ENCODE results near the gene CYBB.

CYBB gene

DNA sequence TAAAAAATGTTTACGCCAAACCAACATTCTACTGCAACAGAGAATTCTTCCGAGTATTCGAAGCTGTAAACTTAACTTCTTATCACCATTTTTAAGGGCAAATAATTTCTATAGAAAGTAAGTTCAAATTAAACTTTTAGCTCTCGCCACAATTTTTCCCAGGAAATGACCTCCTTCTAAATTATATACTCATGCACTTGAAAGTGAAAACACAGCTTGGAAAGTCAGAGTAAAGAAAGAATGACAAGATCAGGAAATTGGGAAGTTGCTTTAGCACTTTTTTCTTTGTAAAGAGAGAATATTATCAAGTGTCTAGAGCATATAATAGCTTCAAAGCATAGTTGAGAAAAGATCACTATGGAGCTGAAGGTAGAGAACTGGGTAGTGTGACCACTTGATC lies 1.2 kb downstream of the CYBB start:
- Histone ChIP-seq H3K4me3 (ENCODE audit: low read depth, low read length) (no peak overlapping the region), H3K36me3 (ENCODE audit: control insufficient read depth in 2 of 2, insufficient read depth in 1 of 2, low read length in 2 of 2) (no peaks in the 10 kb centered on the region), H3K4me1 (ENCODE audit: control insufficient read depth, insufficient read depth, low read length) (no peaks in the 10 kb centered on the region), H3K9me3 (ENCODE audit: control insufficient read depth, insufficient read depth, low read depth, low read length) (no peaks in the 10 kb centered on the region), H3K27ac (ENCODE audit: extremely low read depth, low read depth, low read length) (no peak overlapping the region)
- TF ChIP-seq, protein P1, sequence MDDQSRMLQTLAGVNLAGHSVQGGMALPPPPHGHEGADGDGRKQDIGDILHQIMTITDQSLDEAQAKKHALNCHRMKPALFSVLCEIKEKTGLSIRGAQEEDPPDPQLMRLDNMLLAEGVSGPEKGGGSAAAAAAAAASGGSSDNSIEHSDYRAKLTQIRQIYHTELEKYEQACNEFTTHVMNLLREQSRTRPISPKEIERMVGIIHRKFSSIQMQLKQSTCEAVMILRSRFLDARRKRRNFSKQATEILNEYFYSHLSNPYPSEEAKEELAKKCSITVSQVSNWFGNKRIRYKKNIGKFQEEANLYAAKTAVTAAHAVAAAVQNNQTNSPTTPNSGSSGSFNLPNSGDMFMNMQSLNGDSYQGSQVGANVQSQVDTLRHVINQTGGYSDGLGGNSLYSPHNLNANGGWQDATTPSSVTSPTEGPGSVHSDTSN (CRISPR knock-in tag; IDR thresholded peaks at IDR 0.05), result no peak
- TF ChIP-seq ZNF561 (tag by site-specific recombination; IDR thresholded peaks at IDR 0.05; ENCODE audit: borderline replicate concordance), result no peak
- TF ChIP-seq ZNF610 (tag by site-specific recombination; IDR thresholded peaks at IDR 0.05; ENCODE audit: borderline replicate concordance), result no peak
- TF ChIP-seq ZFP3 (tag by site-specific recombination; IDR thresholded peaks at IDR 0.05; ENCODE audit: low read depth), result no peak
- CTCF ChIA-PET, result interaction anchor here (0.6 to 4.3 kb wide), 2 partner anchors 36 to 380 kb away, joined by 3 to 17 read pairs; no protein-coding TSS in a partner anchor
- POLR2A ChIA-PET, result no interaction called here

GRCh38 chrX:37781814-37782213 lies 2.0 kb downstream of the CYBB start:
- TF ChIP-seq KLF17 (tag by site-specific recombination; IDR thresholded peaks at IDR 0.05), result no peak
- no peak for TF ChIP-seq ZNF292 (tag by site-specific recombination; IDR thresholded peaks at IDR 0.05; ENCODE audit: borderline replicate concordance, low read depth)
- TF ChIP-seq HOXA7 (CRISPR knock-in tag; IDR thresholded peaks at IDR 0.05; ENCODE audit: borderline replicate concordance), result no peak
- TF ChIP-seq ZNF521 (tag by site-specific recombination; IDR thresholded peaks at IDR 0.05), result no peak
- TF ChIP-seq ZNF76 (tag by site-specific recombination; IDR thresholded peaks at IDR 0.05; ENCODE audit: borderline replicate concordance, low read depth), result no peak
- TF ChIP-seq ZNF169 (tag by site-specific recombination; IDR thresholded peaks at IDR 0.05), result no peak
- no peak for TF ChIP-seq ZNF621 (tag by site-specific recombination; IDR thresholded peaks at IDR 0.05)
- TF ChIP-seq ZNF473 (tag by site-specific recombination; IDR thresholded peaks at IDR 0.05), result no peak
- no peak for TF ChIP-seq ZNF549 (tag by site-specific recombination; IDR thresholded peaks at IDR 0.05)
- no peak for TF ChIP-seq ZNF394 (tag by site-specific recombination; IDR thresholded peaks at IDR 0.05; ENCODE audit: borderline replicate concordance)
- TF ChIP-seq ZNF692 (tag by site-specific recombination; IDR thresholded peaks at IDR 0.05), result no peak
- no peak for TF ChIP-seq TRIM28 (IDR thresholded peaks at IDR 0.05; ENCODE audit: borderline replicate concordance, low read length)
- TF ChIP-seq ZIC2 (tag by site-specific recombination; IDR thresholded peaks at IDR 0.05), result no peak
- TF ChIP-seq ZNF707 (tag by site-specific recombination; IDR thresholded peaks at IDR 0.05), result no peak
- TF ChIP-seq, protein P1 (CRISPR knock-in tag; IDR thresholded peaks at IDR 0.05), result no peak
- Histone ChIP-seq H3K9me3 (ENCODE audit: control insufficient read depth, insufficient read depth, low read depth, low read length) (no peaks in the 10 kb centered on the region), H3K36me3 (ENCODE audit: control insufficient read depth in 2 of 2, insufficient read depth in 1 of 2, low read length in 2 of 2) (no peaks in the 10 kb centered on the region), H3K27ac (ENCODE audit: extremely low read depth, low read depth, low read length) (no peak overlapping the region), H3K4me3 (ENCODE audit: low read depth, low read length) (no peak overlapping the region), H3K4me1 (ENCODE audit: control insufficient read depth, insufficient read depth, low read length) (no peaks in the 10 kb centered on the region)
- ChIA-PET POLR2A (no interaction called here), CTCF (interaction anchor here (0.6 to 4.3 kb wide), 2 partner anchors 27 to 36 kb away, joined by 3 to 17 read pairs; no protein-coding TSS in a partner anchor)

DNA sequence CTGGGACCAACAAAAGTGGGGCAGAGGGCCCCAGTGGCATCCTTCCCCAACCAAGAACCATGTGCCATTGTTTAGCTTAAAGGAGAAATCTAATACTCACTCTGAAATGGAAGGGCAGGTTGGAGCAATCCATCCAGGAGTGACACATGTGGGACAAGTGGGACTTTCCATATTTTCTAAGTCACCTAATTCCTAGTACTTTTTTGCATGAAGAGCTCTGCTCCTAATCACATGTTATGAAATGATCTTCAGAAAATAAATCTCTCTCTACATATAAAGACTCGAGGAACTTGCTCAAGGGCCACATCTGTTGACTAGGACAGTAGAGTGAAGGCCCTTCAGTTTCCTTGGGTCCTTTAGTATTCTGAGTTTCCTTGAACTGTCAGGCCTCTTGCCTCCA lies 2.5 kb downstream of the CYBB start:
- Histone ChIP-seq H3K9me3 (ENCODE audit: control insufficient read depth, insufficient read depth, low read depth, low read length) (no peaks in the 10 kb centered on the region), H3K4me3 (ENCODE audit: low read depth, low read length) (no peak overlapping the region), H3K36me3 (ENCODE audit: control insufficient read depth in 2 of 2, insufficient read depth in 1 of 2, low read length in 2 of 2) (no peaks in the 10 kb centered on the region), H3K4me1 (ENCODE audit: control insufficient read depth, insufficient read depth, low read length) (no peaks in the 10 kb centered on the region), H3K27ac (ENCODE audit: extremely low read depth, low read depth, low read length) (no peak overlapping the region)
- ChIA-PET POLR2A (no interaction called here), CTCF (no interaction called here)
- no peak for TF ChIP-seq ZNF777 (tag by site-specific recombination; IDR thresholded peaks at IDR 0.05; ENCODE audit: borderline replicate concordance)
- TF ChIP-seq ZNF202 (tag by site-specific recombination; IDR thresholded peaks at IDR 0.05; ENCODE audit: borderline replicate concordance), result no peak
- TF ChIP-seq, protein P2, sequence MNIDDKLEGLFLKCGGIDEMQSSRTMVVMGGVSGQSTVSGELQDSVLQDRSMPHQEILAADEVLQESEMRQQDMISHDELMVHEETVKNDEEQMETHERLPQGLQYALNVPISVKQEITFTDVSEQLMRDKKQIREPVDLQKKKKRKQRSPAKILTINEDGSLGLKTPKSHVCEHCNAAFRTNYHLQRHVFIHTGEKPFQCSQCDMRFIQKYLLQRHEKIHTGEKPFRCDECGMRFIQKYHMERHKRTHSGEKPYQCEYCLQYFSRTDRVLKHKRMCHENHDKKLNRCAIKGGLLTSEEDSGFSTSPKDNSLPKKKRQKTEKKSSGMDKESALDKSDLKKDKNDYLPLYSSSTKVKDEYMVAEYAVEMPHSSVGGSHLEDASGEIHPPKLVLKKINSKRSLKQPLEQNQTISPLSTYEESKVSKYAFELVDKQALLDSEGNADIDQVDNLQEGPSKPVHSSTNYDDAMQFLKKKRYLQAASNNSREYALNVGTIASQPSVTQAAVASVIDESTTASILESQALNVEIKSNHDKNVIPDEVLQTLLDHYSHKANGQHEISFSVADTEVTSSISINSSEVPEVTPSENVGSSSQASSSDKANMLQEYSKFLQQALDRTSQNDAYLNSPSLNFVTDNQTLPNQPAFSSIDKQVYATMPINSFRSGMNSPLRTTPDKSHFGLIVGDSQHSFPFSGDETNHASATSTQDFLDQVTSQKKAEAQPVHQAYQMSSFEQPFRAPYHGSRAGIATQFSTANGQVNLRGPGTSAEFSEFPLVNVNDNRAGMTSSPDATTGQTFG (tag by site-specific recombination; IDR thresholded peaks at IDR 0.05; ENCODE audit: borderline replicate concordance), result no peak
- no peak for TF ChIP-seq ZEB2 (tag by site-specific recombination; IDR thresholded peaks at IDR 0.05)
- TF ChIP-seq YY1 (tag by site-specific recombination; IDR thresholded peaks at IDR 0.05), result no peak
- TF ChIP-seq, protein P3, sequence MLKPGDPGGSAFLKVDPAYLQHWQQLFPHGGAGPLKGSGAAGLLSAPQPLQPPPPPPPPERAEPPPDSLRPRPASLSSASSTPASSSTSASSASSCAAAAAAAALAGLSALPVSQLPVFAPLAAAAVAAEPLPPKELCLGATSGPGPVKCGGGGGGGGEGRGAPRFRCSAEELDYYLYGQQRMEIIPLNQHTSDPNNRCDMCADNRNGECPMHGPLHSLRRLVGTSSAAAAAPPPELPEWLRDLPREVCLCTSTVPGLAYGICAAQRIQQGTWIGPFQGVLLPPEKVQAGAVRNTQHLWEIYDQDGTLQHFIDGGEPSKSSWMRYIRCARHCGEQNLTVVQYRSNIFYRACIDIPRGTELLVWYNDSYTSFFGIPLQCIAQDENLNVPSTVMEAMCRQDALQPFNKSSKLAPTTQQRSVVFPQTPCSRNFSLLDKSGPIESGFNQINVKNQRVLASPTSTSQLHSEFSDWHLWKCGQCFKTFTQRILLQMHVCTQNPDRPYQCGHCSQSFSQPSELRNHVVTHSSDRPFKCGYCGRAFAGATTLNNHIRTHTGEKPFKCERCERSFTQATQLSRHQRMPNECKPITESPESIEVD (tag by site-specific recombination; IDR thresholded peaks at IDR 0.05), result no peak

Data from HEK293 (cell line).